GM19468 (cell line): ENCODE data around the gene KAT6B.
"Not testable (repeated sequence)": the region's sequence is repeated elsewhere in the genome, so short reads cannot be mapped to it uniquely, and the experiment has no call there.

Source experiments
- ATAC-seq: cut with Tn5 transposase; IDR thresholded peaks from one replicate; pipeline ENCODE4 v1.9.1; 2021; ENCODE audit warnings: mild to moderate bottlenecking, moderate library complexity, moderate number of reproducible peaks; ENCODE audit not compliant: unreplicated experiment; ENCODE audit errors: extremely low read depth

The KAT6B gene

GRCh38 chr10:74826142-74827044 lies at the start of gene KAT6B:
Gene KAT6B, plus strand, starts transcription at chr10:74826600. Its CDS starts 16,258 bp downstream, at chr10:74842858.
- ATAC-seq = peak; percentile 97

- no peak for ATAC-seq
These were observed 47.8 kb upstream of the KAT6B start for GRCh38 chr10:74778436-74779094.

- ATAC-seq = not testable (repeated sequence)
These were observed 44.5 kb upstream of the KAT6B start for GRCh38 chr10:74781870-74782269.

GRCh38 chr10:74784462-74784861 lies 41.9 kb upstream of the KAT6B start:
- ATAC-seq = no peak

- no peak for ATAC-seq
These were observed 40.3 kb upstream of the KAT6B start for GRCh38 chr10:74786126-74786525.

GRCh38 chr10:74787457-74787856 lies 38.9 kb upstream of the KAT6B start:
- ATAC-seq = no peak

- ATAC-seq = not testable (repeated sequence)
These were observed 34.4 kb upstream of the KAT6B start for GRCh38 chr10:74791979-74792378.

GRCh38 chr10:74792726-74793125 lies 33.7 kb upstream of the KAT6B start:
- no peak for ATAC-seq

- ATAC-seq = not testable (repeated sequence)
These were observed 33.2 kb upstream of the KAT6B start for GRCh38 chr10:74793240-74793639.

- no peak for ATAC-seq
These were observed 31.9 kb upstream of the KAT6B start for GRCh38 chr10:74794531-74794930.

GRCh38 chr10:74797550-74797949 lies 28.9 kb upstream of the KAT6B start:
- ATAC-seq = no peak

GRCh38 chr10:74799721-74800221 lies 26.6 kb upstream of the KAT6B start:
- no peak for ATAC-seq

GRCh38 chr10:74801447-74801846 lies 25.0 kb upstream of the KAT6B start:
- no peak for ATAC-seq

GRCh38 chr10:74808501-74808900 lies 17.9 kb upstream of the KAT6B start:
- no peak for ATAC-seq

GRCh38 chr10:74810087-74810486 lies 16.3 kb upstream of the KAT6B start:
- no peak for ATAC-seq

GRCh38 chr10:74813381-74814259 lies 12.8 kb upstream of the KAT6B start:
- no peak for ATAC-seq

- ATAC-seq = no peak
These were observed 11.6 kb upstream of the KAT6B start for GRCh38 chr10:74814797-74815196.

GRCh38 chr10:74816824-74817498 lies 9.4 kb upstream of the KAT6B start:
- no peak for ATAC-seq

GRCh38 chr10:74821501-74821900 lies 4.9 kb upstream of the KAT6B start:
- no peak for ATAC-seq

GRCh38 chr10:74822101-74822500 lies 4.3 kb upstream of the KAT6B start:
- no peak for ATAC-seq
